SU-DHL-6 (cell line): ENCODE measurements around the gene SH3TC2.

ENCODE experiments used
- H2AFZ ChIP-seq: fragments of 200-600 bp; sonication (generic); 2 replicates; pipeline ENCODE4 v1.6.1; 2014; ENCODE audit warnings: low read depth, mild to moderate bottlenecking, moderate library complexity, mixed read lengths, antibody characterized with exemption, low read length; ENCODE audit not compliant: severe bottlenecking
- H3F3A ChIP-seq: fragments of 200-600 bp; shearing (Covaris generic); 2 replicates; pipeline ENCODE4 v1.6.0; 2016; ENCODE audit warnings: antibody characterized with exemption, mild to moderate bottlenecking; ENCODE audit not compliant: insufficient read depth
- H3K27ac ChIP-seq: fragments of 200-600 bp; sonication (generic); 2 replicates; pipeline ENCODE4 v1.5.1; 2016; ENCODE audit warnings: low read depth, mild to moderate bottlenecking, low read length, moderate library complexity, mixed read lengths
- H3K27me3 ChIP-seq: fragments of 200-600 bp; sonication (generic), shearing (Covaris generic); 2 replicates; pipeline ENCODE4 v1.6.0; 2014; ENCODE audit warnings: mild to moderate bottlenecking, low read length
- H3K36me3 ChIP-seq: fragments of 200-600 bp; sonication (generic); 2 replicates; pipeline ENCODE4 v1.6.1; 2014; ENCODE audit warnings: mild to moderate bottlenecking, low read length, mixed read lengths
- H3K4me2 ChIP-seq: fragments of 300-600, 200-600 bp; shearing (Covaris generic), sonication (generic); 2 replicates; pipeline ENCODE4 v1.6.0; 2014; ENCODE audit warnings: low read length, low read depth, mild to moderate bottlenecking; ENCODE audit not compliant: poor library complexity, severe bottlenecking
- H3K4me3 ChIP-seq: fragments of 200-600 bp; sonication (generic); 2 replicates; pipeline ENCODE4 v1.5.1; 2014; ENCODE audit warnings: antibody characterized with exemption, low read length, mild to moderate bottlenecking, mixed read lengths; ENCODE audit not compliant: insufficient read depth, poor library complexity, severe bottlenecking
- H3K79me2 ChIP-seq: fragments of 200-600 bp; sonication (generic); 2 replicates; pipeline ENCODE4 v1.6.1; 2014; ENCODE audit warnings: mild to moderate bottlenecking, low read length, moderate library complexity; ENCODE audit not compliant: insufficient read depth
- H3K9ac ChIP-seq: fragments of 200-600 bp; sonication (generic); 2 replicates; pipeline ENCODE4 v1.7.0; 2014; ENCODE audit warnings: mild to moderate bottlenecking, low read length
- H3K9me2 ChIP-seq: fragments of 200-600 bp; sonication (generic); replicated peaks from 2 replicates; pipeline ENCODE4 v1.6.1; 2014; ENCODE audit warnings: low read length; ENCODE audit not compliant: insufficient read depth
- H3K9me3 ChIP-seq: fragments of 200-600 bp; sonication (generic); 2 replicates; pipeline ENCODE4 v1.6.1; 2014; ENCODE audit warnings: low read length, mixed read lengths; ENCODE audit not compliant: insufficient read depth
- H4K20me1 ChIP-seq: fragments of 200-600 bp; sonication (generic); 2 replicates; pipeline ENCODE4 v1.6.1; 2014; ENCODE audit warnings: low read depth, mild to moderate bottlenecking, antibody characterized with exemption, low read length, moderate library complexity, mixed read lengths
- EZH2phosphoT487 ChIP-seq: fragments of 200-600 bp; sonication (generic), shearing (Covaris generic); conservative IDR thresholded peaks from 2 replicates; pipeline ENCODE4 v1.6.1; 2018; ENCODE audit warnings: mild to moderate bottlenecking, antibody characterized with exemption, low read length, moderate library complexity, mixed read lengths
- TF ChIP-seq, protein P1 (sequence below): fragments of 200-600 bp; sonication (generic); IDR thresholded peaks from one replicate; pipeline ENCODE4 v1.5.1; 2017; ENCODE audit warnings: antibody characterized with exemption, mild to moderate bottlenecking, low read length, moderate library complexity; ENCODE audit not compliant: insufficient read depth, poor library complexity, severe bottlenecking

SH3TC2 gene

DNA sequence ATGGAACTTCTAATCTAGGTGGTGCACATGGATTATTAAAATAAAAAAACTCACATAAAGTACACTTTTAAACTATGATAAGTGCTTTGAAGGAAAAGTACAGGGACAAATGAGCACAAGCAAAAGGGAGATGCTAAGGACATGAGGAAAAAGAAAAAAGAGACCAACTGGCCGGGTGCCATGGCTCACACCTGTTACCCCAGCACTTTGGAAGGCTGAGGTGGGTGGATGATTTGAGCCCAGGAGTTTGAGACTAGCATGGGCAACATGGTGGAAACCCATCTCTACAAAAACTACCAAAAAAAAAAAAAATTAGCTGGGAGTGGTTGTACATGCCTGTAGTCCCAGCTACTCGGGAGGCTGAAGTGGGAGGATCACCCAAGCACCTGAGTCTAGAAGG, 67.1 kb downstream of the SH3TC2 start:
- Histone ChIP-seq H3K36me3 (no peaks in the 10 kb centered on the region), H4K20me1 (no peaks in the 10 kb centered on the region), H3K9me2 (no peaks in the 10 kb centered on the region), H3K27ac (no peak overlapping the region), H3K79me2 (no peaks in the 10 kb centered on the region), H3K4me3 (no peak overlapping the region), H3K9me3 (no peaks in the 10 kb centered on the region), H3K9ac (no peak overlapping the region), H3K27me3 (no peaks in the 10 kb centered on the region), H3F3A (no peaks in the 10 kb centered on the region), H2AFZ (no peak overlapping the region), H3K4me2 (no peak overlapping the region)
- TF ChIP-seq, protein P1, sequence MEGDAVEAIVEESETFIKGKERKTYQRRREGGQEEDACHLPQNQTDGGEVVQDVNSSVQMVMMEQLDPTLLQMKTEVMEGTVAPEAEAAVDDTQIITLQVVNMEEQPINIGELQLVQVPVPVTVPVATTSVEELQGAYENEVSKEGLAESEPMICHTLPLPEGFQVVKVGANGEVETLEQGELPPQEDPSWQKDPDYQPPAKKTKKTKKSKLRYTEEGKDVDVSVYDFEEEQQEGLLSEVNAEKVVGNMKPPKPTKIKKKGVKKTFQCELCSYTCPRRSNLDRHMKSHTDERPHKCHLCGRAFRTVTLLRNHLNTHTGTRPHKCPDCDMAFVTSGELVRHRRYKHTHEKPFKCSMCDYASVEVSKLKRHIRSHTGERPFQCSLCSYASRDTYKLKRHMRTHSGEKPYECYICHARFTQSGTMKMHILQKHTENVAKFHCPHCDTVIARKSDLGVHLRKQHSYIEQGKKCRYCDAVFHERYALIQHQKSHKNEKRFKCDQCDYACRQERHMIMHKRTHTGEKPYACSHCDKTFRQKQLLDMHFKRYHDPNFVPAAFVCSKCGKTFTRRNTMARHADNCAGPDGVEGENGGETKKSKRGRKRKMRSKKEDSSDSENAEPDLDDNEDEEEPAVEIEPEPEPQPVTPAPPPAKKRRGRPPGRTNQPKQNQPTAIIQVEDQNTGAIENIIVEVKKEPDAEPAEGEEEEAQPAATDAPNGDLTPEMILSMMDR: no peak
- TF ChIP-seq EZH2phosphoT487: no peak

DNA sequence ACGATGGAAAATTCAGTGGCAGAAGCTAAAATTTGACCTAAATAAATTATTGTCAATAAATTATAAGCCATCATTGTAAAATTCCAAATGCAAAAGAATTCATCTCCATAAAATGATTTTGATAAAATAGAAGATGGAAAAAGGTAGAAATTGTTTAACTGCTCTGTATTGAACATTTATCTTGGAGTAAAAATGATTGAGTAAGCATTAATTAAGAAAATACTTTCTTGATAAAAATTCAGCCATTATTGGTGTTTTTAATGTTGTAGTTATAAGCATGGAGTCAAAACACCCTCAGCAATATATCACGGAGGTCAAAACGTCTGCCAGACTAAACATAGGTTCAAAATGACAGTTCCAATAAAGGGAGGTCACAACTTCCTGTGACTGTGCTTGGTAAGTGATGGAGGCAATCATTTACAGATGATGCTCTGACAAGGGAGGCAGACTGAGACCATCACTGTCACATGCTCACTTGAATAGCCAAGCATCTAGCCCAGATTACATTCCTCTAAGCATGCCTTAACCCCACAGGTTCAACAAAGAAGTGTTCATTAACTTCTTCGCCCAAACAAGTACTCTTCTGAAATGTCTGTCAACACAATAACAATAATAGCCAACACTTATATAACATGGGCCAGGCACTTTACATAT, 69.5 kb downstream of the SH3TC2 start:
- TF ChIP-seq, protein P1: no peak
- no peak for TF ChIP-seq EZH2phosphoT487
- Histone ChIP-seq H3K79me2 (no peaks in the 10 kb centered on the region), H3K9ac (no peak overlapping the region), H2AFZ (no peak overlapping the region), H4K20me1 (no peaks in the 10 kb centered on the region), H3K4me2 (no peak overlapping the region), H3F3A (no peaks in the 10 kb centered on the region), H3K36me3 (no peaks in the 10 kb centered on the region), H3K4me3 (no peak overlapping the region), H3K9me2 (no peaks in the 10 kb centered on the region), H3K9me3 (no peaks in the 10 kb centered on the region), H3K27me3 (no peaks in the 10 kb centered on the region), H3K27ac (no peak overlapping the region)

DNA sequence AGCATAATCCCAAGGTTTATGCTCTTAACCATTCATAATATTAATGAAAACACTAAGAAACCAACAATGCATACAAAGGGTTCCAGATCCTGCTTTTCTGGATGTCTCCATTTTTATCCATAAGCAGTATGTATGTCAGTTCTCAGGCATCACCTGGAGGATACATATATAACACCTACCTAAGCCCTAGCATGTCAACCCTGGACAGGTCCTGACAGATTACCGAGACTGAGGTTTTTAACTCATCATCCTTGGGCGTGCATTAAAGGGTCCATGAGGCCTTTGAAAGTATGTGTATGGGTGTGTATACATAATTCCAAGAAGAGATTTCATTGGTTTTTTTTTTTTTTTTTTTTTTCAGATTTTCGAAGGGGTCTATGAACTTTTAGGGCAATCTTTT, 70.6 kb downstream of the SH3TC2 start:
- no peaks in the 10 kb centered on the region for H3K27me3 ChIP-seq
- no peak overlapping the region for H3K27ac ChIP-seq
- H3K9ac ChIP-seq: no peak overlapping the region
- no peak for TF ChIP-seq EZH2phosphoT487
- TF ChIP-seq, protein P1: no peak
- no peaks in the 10 kb centered on the region for H3K9me2 ChIP-seq
- no peak overlapping the region for H2AFZ ChIP-seq
- H3F3A ChIP-seq: no peaks in the 10 kb centered on the region
- H3K9me3 ChIP-seq: no peaks in the 10 kb centered on the region
- H3K4me3 ChIP-seq: no peak overlapping the region
- no peaks in the 10 kb centered on the region for H4K20me1 ChIP-seq
- no peaks in the 10 kb centered on the region for H3K36me3 ChIP-seq
- no peaks in the 10 kb centered on the region for H3K79me2 ChIP-seq
- no peak overlapping the region for H3K4me2 ChIP-seq
